SK-N-DZ (cell line): ENCODE measurements around the gene BMP3.

ENCODE experiments used
- DNase-seq: peaks from one replicate; pipeline ENCODE4 v3.0.0-alpha.2; 2015; ENCODE audit warnings: low spot score

Gene BMP3

GRCh38 chr4:81040012-81040659, 9.6 kb downstream of the BMP3 start:
- DNase-seq: peak; percentile 9

GRCh38 chr4:81042578-81043365, 12.3 kb downstream of the BMP3 start:
- no peak for DNase-seq

- no peak for DNase-seq
Observed at GRCh38 chr4:81049330-81049729, 18.8 kb downstream of the BMP3 start.

- peak; percentile 59 for DNase-seq
Observed at GRCh38 chr4:81049907-81050306, 19.4 kb downstream of the BMP3 start.

GRCh38 chr4:81052119-81053068, 21.9 kb downstream of the BMP3 start:
- DNase-seq: peak; percentile 65

- DNase-seq: no peak
Observed at GRCh38 chr4:81058621-81059020, 28.1 kb downstream of the BMP3 start.

GRCh38 chr4:81060587-81061343, 30.3 kb downstream of the BMP3 start:
- DNase-seq: no peak

- DNase-seq: no peak
Observed at GRCh38 chr4:81061344-81061730, 30.8 kb downstream of the BMP3 start.

- no peak for DNase-seq
Observed at GRCh38 chr4:81062001-81062400, 31.5 kb downstream of the BMP3 start.

- no peak for DNase-seq
Observed at GRCh38 chr4:81065446-81065845, 34.9 kb downstream of the BMP3 start.

- DNase-seq: peak; percentile 76
Observed at GRCh38 chr4:81069706-81070331, 39.3 kb downstream of the BMP3 start.

- no peak for DNase-seq
Observed at GRCh38 chr4:81071013-81071412, 40.5 kb downstream of the BMP3 start.

- DNase-seq: no peak
Observed at GRCh38 chr4:81081156-81081555, 50.6 kb downstream of the BMP3 start.

GRCh38 chr4:81084029-81084428, 53.5 kb downstream of the BMP3 start:
- DNase-seq: no peak

GRCh38 chr4:81084634-81085033, 54.1 kb downstream of the BMP3 start:
- no peak for DNase-seq

- DNase-seq: no peak
Observed at GRCh38 chr4:81085291-81085690, 54.8 kb downstream of the BMP3 start.

GRCh38 chr4:81085979-81086378, 55.5 kb downstream of the BMP3 start:
- DNase-seq: no peak

- DNase-seq: no peak
Observed at GRCh38 chr4:81093720-81094401, 63.4 kb downstream of the BMP3 start.

- DNase-seq: no peak
Observed at GRCh38 chr4:81095389-81095788, 64.9 kb downstream of the BMP3 start.

- no peak for DNase-seq
Observed at GRCh38 chr4:81096566-81096965, 66.1 kb downstream of the BMP3 start.
